GM12891 (cell line): ENCODE results near the gene MOV10.

ENCODE experiments used
- POLR2A ChIP-seq: IDR thresholded peaks from 2 replicates; pipeline ENCODE4 v1.6.1; 2011; ENCODE audit warnings: low read depth, low read length, control low read depth
- POLR2AphosphoS5 ChIP-seq: IDR thresholded peaks from 2 replicates; pipeline ENCODE4 v1.6.1; 2011; ENCODE audit warnings: low read depth, low read length, control low read depth

- no peak for TF ChIP-seq POLR2AphosphoS5
- no peak for TF ChIP-seq POLR2A
These were observed 36.1 kb downstream of the MOV10 start for GRCh38 chr1:112710586-112710985.
